ENCODE results near the gene CDH13. TPM values are rescaled to one million over a fixed set of nuclear protein-coding genes. Genes with fewer than 3 reads are reported as not detected.

CDH13 gene
- total and polyA plus RNA-seq, 2 of the 8 experiments (the other 6 are each of a cell fraction or from before 2014, with no cell fraction given): 2.3 to 2.4 TPM

DNA sequence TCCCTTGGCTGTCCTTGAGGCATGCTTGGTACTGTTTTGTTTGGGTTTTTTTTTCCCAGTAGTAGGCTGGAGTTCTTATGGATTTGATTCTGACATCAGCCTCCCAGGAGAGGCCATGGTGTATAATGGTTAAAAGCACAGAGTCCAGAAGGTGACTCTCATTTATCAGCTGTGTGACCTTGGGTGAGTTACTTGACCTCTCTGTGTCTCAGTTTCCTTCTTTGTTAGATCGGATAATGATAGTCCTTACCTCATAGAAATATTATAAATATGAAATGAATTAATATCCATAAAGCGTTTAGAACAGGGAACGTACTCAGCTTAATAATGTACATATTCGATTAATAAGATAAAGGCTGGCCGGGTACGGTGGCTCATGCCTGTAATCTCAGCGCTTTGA is 810.3 kb downstream of the CDH13 start:
- DNase-seq (ENCODE audit: low read depth in 1 of 2, low spot score in 2 of 2) (no peak), FAIRE-seq (no peak)
- Histone ChIP-seq H4K20me1 (replicated peaks in 1 of 2; ENCODE audit: control insufficient read depth in 1 of 2, insufficient read depth in 2 of 2, low read length in 2 of 2) (peaks cover 0 to 2% of the 10 kb centered on the region in 2 experiments), H3K14ac (ENCODE audit: insufficient read length) (no peak overlapping the region), H2BK120ac (replicated peaks; ENCODE audit: low read depth, low read length) (no peak overlapping the region), H3K4me2 (ENCODE audit: insufficient read depth in 1 of 2, low read depth in 2 of 2, low read length in 2 of 2) (no peak overlapping the region), H3K4me1 (replicated peaks in 1 of 4; ENCODE audit: control insufficient read depth in 3 of 4, insufficient read depth in 4 of 4, low read length in 3 of 4) (no peaks in the 10 kb centered on the region), H3K4ac (replicated peaks; ENCODE audit: insufficient read length, low read depth, low read length) (no peak overlapping the region), H4K91ac (replicated peaks; ENCODE audit: insufficient read length, low read length) (no peak overlapping the region), H3K23me2 (ENCODE audit: low read depth, low read length) (no peaks in the 10 kb centered on the region), H3K9ac (replicated peaks in 1 of 4; ENCODE audit: extremely low read depth in 1 of 4, low read depth in 3 of 4, low read length in 3 of 4) (no peak overlapping the region), H3K4me3 (ENCODE audit: extremely low read depth in 1 of 4, insufficient read depth in 2 of 4, low read depth in 3 of 4, low read length in 4 of 4) (no peak overlapping the region), H3K27ac (ENCODE audit: low read depth, low read length) (no peak overlapping the region), H2AFZ (ENCODE audit: low read length) (no peak overlapping the region), H3K56ac (replicated peaks; ENCODE audit: insufficient read length, low read depth, low read length) (no peak overlapping the region), H3K27me3 (replicated peaks in 1 of 4; ENCODE audit: control insufficient read depth in 3 of 4, extremely low read depth in 1 of 4, insufficient read depth in 3 of 4, low read length in 3 of 4) (0 out of 7 replicates have a peak, but pooled peaks cover 0 to 2% (median 0%) of the 10 kb centered on the region in 4 experiments), H3K36me3 (ENCODE audit: control insufficient read depth in 2 of 4, insufficient read depth in 4 of 4, low read length in 3 of 4) (no peaks in the 10 kb centered on the region), H3K79me1 (ENCODE audit: low read depth, low read length) (no peaks in the 10 kb centered on the region), H3K23ac (ENCODE audit: insufficient read length) (no peak overlapping the region), H3K79me2 (ENCODE audit: control insufficient read depth in 1 of 2, insufficient read depth in 2 of 2, low read length in 2 of 2) (no peaks in the 10 kb centered on the region), H3K9me3 (ENCODE audit: insufficient read depth in 2 of 2, low read depth in 1 of 2, low read length in 1 of 2) (no peaks in the 10 kb centered on the region), H4K8ac (ENCODE audit: extremely low read depth, insufficient read depth, low read length) (no peak overlapping the region), H2BK12ac (ENCODE audit: low read depth, low read length) (no peak overlapping the region), H2BK20ac (ENCODE audit: low read length) (no peak overlapping the region), H3K18ac (ENCODE audit: extremely low read depth, low read length) (no peak overlapping the region), H2AK5ac (ENCODE audit: low read depth, low read length) (no peak overlapping the region), H4K5ac (ENCODE audit: insufficient read length, low read depth, low read length) (no peak overlapping the region), H2BK15ac (ENCODE audit: low read length) (no peak overlapping the region), H2BK5ac (ENCODE audit: low read depth, low read length) (no peak overlapping the region)
- CTCF ChIA-PET (ENCODE audit: partially characterized antibody): interaction anchor here (1.3 kb wide), 1 partner anchor 19 kb away, joined by 4 read pairs; no protein-coding TSS in a partner anchor
- POLR2A ChIA-PET (ENCODE audit: partially characterized antibody): no interaction called here
- TF ChIP-seq JUN (IDR thresholded peaks at IDR 0.05; ENCODE audit: low read depth, low read length) (no peak), HDAC2 (IDR thresholded peaks at IDR 0.05; ENCODE audit: borderline replicate concordance in 1 of 2, low read depth in 2 of 2, low read length in 2 of 2) (no peak), MAFK (IDR thresholded peaks at IDR 0.05; ENCODE audit: low read depth, low read length) (no peak), CHD2 (IDR thresholded peaks at IDR 0.05; ENCODE audit: low read length) (no peak), MAX (IDR thresholded peaks at IDR 0.05) (no peak)
- TF ChIP-seq, protein P1, sequence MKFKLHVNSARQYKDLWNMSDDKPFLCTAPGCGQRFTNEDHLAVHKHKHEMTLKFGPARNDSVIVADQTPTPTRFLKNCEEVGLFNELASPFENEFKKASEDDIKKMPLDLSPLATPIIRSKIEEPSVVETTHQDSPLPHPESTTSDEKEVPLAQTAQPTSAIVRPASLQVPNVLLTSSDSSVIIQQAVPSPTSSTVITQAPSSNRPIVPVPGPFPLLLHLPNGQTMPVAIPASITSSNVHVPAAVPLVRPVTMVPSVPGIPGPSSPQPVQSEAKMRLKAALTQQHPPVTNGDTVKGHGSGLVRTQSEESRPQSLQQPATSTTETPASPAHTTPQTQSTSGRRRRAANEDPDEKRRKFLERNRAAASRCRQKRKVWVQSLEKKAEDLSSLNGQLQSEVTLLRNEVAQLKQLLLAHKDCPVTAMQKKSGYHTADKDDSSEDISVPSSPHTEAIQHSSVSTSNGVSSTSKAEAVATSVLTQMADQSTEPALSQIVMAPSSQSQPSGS (IDR thresholded peaks at IDR 0.05; ENCODE audit: low read length): no peak
- WGBS, 2 experiments (ENCODE audit: extremely low coverage in 1 of 2, insufficient coverage in 1 of 2, insufficient read length in 1 of 2, insufficient replicate concordance in 2 of 2, low coverage in 1 of 2, low lambda C conversion rate in 2 of 2, missing lambda C conversion rate in 1 of 2): 96% methylated on average over 7 of the region's 7 CpGs; no CpG with 5 or more reads in 1 of the 2 experiments
